ENCODE measurements around the gene WDR4. TPM values are rescaled to one million over a fixed set of nuclear protein-coding genes. Genes with fewer than 3 reads are reported as not detected.

WDR4 gene
- total RNA-seq, 2 experiments from 2014 or later = 39.8 to 39.9 TPM

DNA sequence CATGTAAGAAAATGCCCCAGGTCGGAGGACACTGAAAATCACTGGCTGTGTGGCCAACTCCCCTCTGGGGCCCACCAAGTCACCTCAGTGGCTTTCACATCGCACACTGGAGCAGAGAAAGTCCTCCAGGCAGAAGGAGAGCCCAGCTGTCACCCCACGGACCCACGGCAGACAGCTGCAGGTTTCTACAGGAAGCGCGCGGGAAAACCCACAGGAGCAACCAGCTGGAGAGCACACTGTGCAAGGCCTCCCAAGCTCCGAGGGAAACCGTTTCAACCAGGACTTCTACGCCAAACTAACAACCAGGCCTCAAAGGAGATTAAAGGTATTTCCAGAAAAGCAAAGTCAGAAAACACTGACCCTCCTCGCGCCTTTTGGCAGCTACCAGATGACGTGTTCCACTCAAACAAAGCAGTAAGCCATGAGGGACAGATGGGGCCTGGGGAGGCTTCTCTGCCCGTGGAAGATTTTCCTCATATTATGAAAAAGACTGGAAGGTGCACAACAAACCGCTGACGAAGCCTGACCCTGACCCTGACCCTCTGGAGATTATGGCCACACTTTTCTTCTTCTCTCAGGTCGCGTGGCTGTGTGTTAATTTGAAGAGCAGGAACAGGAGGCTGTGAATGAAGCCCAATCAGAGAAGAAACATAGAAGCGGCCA, 21.0 kb downstream of the WDR4 start:
- Mint-ChIP-seq H3K27ac (no peak overlapping the region), H3K9me3 (no peaks in the 10 kb centered on the region), H3K27me3 (no peaks in the 10 kb centered on the region), H3K4me1 (ENCODE audit: low read depth) (no peaks in the 10 kb centered on the region), H3K4me3 (no peak overlapping the region), H3K36me3 (peaks cover 37% of the 10 kb centered on the region)
- ChIA-PET CTCF (no interaction called here), POLR2A (no interaction called here)
- DNase-seq = no peak
- intact Hi-C loops (cut with micrococcal nuclease) = no loop called here

DNA sequence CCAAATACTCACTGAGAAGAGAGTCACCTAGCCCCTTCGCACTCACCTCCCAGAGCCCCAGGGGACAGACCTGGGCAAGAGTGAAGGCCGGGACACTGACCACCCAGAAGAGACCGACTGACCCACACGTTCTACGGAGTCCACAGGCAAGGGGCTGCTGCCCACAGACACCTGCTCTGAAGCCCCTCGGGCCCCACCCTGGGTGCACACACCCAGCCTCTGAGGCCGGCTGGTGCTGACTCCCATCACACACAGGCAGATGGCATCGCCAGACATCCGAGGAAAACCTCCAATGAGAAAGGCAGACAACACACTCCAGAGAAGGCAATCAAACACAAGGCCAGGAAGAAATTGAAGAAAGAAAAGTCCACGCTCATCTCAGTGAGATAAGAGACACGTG, 22.1 kb downstream of the WDR4 start:
- ChIA-PET CTCF (no interaction called here), POLR2A (no interaction called here)
- no peaks in the 10 kb centered on the region for H3K4me1 Mint-ChIP-seq (ENCODE audit: low read depth)
- no peak overlapping the region for H3K27ac Mint-ChIP-seq
- peaks cover 30% of the 10 kb centered on the region for H3K36me3 Mint-ChIP-seq
- no peak for DNase-seq
- intact Hi-C loops (cut with micrococcal nuclease) = no loop called here
- H3K27me3 Mint-ChIP-seq = no peaks in the 10 kb centered on the region
- H3K9me3 Mint-ChIP-seq = no peaks in the 10 kb centered on the region
- no peak overlapping the region for H3K4me3 Mint-ChIP-seq

GRCh38 chr21:42855937-42856335, 23.4 kb downstream of the WDR4 start:
- peaks cover 38% of the 10 kb centered on the region for H3K36me3 Mint-ChIP-seq
- CTCF ChIA-PET = no interaction called here

DNA sequence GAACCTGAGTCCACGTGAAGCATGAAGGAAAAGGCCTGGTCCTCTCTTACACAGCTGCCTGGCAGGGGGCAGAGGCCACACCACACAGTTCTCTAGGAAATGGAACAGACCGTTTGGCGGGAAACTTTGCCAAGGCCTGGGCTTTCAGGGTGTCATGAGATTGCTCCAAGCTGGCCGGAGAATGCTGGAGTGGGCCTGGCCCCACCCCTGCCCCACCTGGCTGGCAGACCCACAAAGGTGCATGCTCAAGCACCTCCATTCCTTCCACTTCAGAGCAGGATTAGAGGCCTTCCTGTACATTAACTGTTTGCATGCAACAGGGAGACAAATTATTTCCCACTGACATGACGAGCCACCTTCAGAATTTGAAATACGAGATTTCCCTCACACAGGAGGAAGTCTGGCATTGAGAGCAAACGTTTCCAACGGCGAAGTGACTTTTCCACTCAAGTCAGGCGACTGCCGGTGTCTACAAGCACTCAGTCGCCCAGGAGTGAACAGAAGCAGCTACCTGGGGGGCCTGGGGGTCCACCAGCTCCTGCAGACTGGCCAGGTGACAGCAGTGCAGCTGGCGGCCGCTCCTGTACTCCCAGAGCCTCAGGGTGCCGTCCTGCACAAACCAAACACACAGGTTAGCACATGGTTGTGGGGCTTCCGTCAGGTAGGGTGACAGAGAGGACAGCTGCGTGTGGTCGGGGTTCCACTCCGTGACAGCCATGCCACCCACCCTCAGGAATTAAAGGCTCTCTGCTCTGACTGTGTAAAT, 24.0 kb downstream of the WDR4 start:
- H3K9me3 Mint-ChIP-seq = no peaks in the 10 kb centered on the region
- intact Hi-C loops (cut with micrococcal nuclease) = no loop called here
- H3K4me1 Mint-ChIP-seq (ENCODE audit: low read depth) = no peaks in the 10 kb centered on the region
- H3K27me3 Mint-ChIP-seq = no peaks in the 10 kb centered on the region
- no peak for DNase-seq
- CTCF ChIA-PET = no interaction called here
- POLR2A ChIA-PET = no interaction called here
- no peak overlapping the region for H3K27ac Mint-ChIP-seq
- H3K36me3 Mint-ChIP-seq = peaks cover 39% of the 10 kb centered on the region
- H3K4me3 Mint-ChIP-seq = no peak overlapping the region

More at GRCh38 chr21:42855937-42856335, 23.4 kb downstream of the WDR4 start:
- no peak overlapping the region for H3K27ac Mint-ChIP-seq
- POLR2A ChIA-PET = no interaction called here
- H3K4me1 Mint-ChIP-seq (ENCODE audit: low read depth) = no peaks in the 10 kb centered on the region
- H3K27me3 Mint-ChIP-seq = no peaks in the 10 kb centered on the region
- no peak for DNase-seq
- no peak overlapping the region for H3K4me3 Mint-ChIP-seq
- intact Hi-C loops (cut with micrococcal nuclease) = no loop called here
- H3K9me3 Mint-ChIP-seq = no peaks in the 10 kb centered on the region

DNA sequence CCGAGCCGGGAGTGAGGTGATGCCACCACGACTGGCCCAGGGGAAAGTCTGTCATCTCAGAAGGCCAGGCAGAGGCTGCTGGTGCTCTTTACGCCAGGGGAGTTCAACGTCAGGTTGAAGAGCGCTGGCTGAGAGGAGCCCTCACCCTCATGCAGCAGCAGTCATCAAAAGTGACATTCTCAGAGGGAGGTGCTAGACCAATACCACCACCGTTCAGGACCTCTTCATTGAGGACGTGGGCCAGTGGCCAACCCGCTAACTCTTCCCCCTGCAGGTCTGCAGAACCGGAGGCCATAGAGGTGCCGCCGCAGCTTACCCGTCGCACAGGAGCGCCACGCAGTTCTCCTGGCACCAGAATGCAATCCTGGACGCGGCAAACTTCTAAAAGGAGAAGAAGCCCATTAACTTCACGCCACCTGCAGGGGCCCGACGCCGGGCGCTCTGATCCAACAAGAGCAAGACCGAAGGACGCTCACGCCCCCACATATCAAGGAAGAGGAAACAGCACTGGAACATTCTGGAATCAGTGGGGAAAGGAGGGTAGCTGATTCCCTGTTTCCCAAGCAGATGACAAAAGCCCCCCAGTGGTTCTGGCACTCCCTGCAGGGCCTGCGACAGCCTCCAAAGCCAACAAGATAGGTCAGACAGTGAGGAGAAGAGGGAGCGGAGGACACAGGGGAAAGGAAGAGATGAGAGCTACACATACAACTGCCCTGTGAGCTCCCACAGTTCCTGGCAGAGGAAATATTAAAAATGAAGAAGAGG, 24.9 kb downstream of the WDR4 start:
- Mint-ChIP-seq H3K36me3 (peaks cover 47% of the 10 kb centered on the region), H3K9me3 (no peaks in the 10 kb centered on the region), H3K27me3 (no peaks in the 10 kb centered on the region), H3K27ac (no peak overlapping the region), H3K4me3 (no peak overlapping the region), H3K4me1 (ENCODE audit: low read depth) (peaks cover 3% of the 10 kb centered on the region)
- no peak for DNase-seq
- POLR2A ChIA-PET = no interaction called here
- intact Hi-C loops (cut with micrococcal nuclease) = no loop called here
- CTCF ChIA-PET = no interaction called here

- intact Hi-C loops (cut with micrococcal nuclease) = no loop called here
- H3K4me3 Mint-ChIP-seq = no peak overlapping the region
- CTCF ChIA-PET = no interaction called here
- DNase-seq = no peak
- H3K27ac Mint-ChIP-seq = no peak overlapping the region
- peaks cover 49% of the 10 kb centered on the region for H3K36me3 Mint-ChIP-seq
- POLR2A ChIA-PET = no interaction called here
- no peaks in the 10 kb centered on the region for H3K27me3 Mint-ChIP-seq
- no peaks in the 10 kb centered on the region for H3K9me3 Mint-ChIP-seq
- H3K4me1 Mint-ChIP-seq (ENCODE audit: low read depth) = peaks cover 5% of the 10 kb centered on the region
Measured at GRCh38 chr21:42853621-42854020, 25.7 kb downstream of the WDR4 start.

DNA sequence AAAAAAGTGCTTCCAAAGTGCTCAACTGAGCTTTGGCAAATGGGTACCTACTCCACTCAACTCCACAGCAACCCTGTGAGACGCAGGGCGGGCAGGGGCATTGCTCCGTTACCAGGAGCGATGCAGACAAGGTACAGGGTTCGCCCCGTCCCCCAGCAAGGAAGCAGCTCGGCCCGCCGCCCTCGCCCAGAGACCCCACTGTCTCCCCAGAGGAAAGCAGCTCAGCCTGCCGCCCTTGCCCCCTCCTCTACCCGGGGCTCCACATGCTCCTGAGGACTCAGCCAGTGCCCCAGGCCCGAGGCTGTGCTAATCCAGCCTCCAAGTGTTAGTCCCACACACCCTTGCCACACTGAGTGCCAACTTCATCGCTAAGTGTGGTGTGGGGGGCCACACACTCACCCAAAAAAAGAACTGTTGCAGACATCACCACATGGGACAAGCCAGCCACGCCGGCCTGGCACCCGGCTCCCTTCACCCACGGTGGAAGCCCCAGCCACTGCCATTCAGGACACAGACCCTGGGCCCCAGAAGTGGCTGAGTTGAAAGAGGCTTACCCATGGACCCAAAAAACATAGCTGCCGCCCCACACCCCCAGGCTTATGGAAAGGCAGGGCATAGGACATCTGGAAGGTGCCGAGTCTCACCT, 26.3 kb downstream of the WDR4 start:
- CTCF ChIA-PET = interaction anchor here (0.7 kb wide), 1 partner anchor 113 kb away, joined by 3 read pairs; no protein-coding TSS in a partner anchor
- intact Hi-C loops (cut with micrococcal nuclease) = no loop called here
- Mint-ChIP-seq H3K4me3 (no peak overlapping the region), H3K4me1 (ENCODE audit: low read depth) (peaks cover 5% of the 10 kb centered on the region), H3K27me3 (no peaks in the 10 kb centered on the region), H3K36me3 (peaks cover 48% of the 10 kb centered on the region), H3K9me3 (no peaks in the 10 kb centered on the region), H3K27ac (no peak overlapping the region)
- POLR2A ChIA-PET = interaction anchor here (0.7 kb wide), 1 partner anchor 198 kb away, joined by 4 read pairs; no protein-coding TSS in a partner anchor
- DNase-seq = no peak

- Mint-ChIP-seq H3K9me3 (no peaks in the 10 kb centered on the region), H3K4me3 (no peak overlapping the region), H3K36me3 (peaks cover 49% of the 10 kb centered on the region), H3K27me3 (no peaks in the 10 kb centered on the region), H3K4me1 (ENCODE audit: low read depth) (peaks cover 5% of the 10 kb centered on the region), H3K27ac (no peak overlapping the region)
- POLR2A ChIA-PET = interaction anchor here (0.7 kb wide), 1 partner anchor 197 kb away, joined by 4 read pairs; no protein-coding TSS in a partner anchor
- CTCF ChIA-PET = interaction anchor here (0.7 kb wide), 1 partner anchor 114 kb away, joined by 3 read pairs; no protein-coding TSS in a partner anchor
- intact Hi-C loops (cut with micrococcal nuclease) = no loop called here
- DNase-seq = no peak
Measured at GRCh38 chr21:42851812-42852665, 27.3 kb downstream of the WDR4 start.

GRCh38 chr21:42850866-42851391, 28.4 kb downstream of the WDR4 start:
- H3K36me3 Mint-ChIP-seq = peaks cover 54% of the 10 kb centered on the region
- H3K27ac Mint-ChIP-seq = peak overlapping the region; percentile 42
- H3K9me3 Mint-ChIP-seq = no peaks in the 10 kb centered on the region
- CTCF ChIA-PET = no interaction called here
- DNase-seq = peak; percentile 53
- H3K4me1 Mint-ChIP-seq (ENCODE audit: low read depth) = peaks cover 5% of the 10 kb centered on the region
- no peaks in the 10 kb centered on the region for H3K27me3 Mint-ChIP-seq
- no peak overlapping the region for H3K4me3 Mint-ChIP-seq
- intact Hi-C loops (cut with micrococcal nuclease) = no loop called here
- POLR2A ChIA-PET = no interaction called here

DNA sequence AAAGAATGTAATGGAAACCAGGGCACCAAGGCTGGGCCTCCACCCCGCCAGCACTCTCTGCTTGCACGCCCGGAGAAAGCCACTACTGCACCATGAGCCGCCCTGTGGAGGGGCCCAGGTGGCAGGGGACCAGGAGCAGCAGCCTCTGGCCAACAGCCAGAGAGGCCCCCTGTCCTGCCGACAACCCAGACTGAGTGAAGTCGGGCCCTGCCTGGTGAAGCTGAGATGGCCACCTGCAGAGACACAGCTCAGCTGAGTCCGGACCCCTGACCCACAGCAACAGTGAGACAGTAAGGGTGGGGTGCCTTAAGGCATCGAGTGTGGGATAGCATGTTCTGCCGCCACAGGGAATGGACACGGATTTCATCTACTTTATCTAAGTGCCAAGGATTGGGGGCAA, 28.9 kb downstream of the WDR4 start:
- POLR2A ChIA-PET = no interaction called here
- DNase-seq = no peak
- CTCF ChIA-PET = no interaction called here
- H3K9me3 Mint-ChIP-seq = no peaks in the 10 kb centered on the region
- H3K27ac Mint-ChIP-seq = peak overlapping the region; percentile 42
- H3K4me1 Mint-ChIP-seq (ENCODE audit: low read depth) = peaks cover 5% of the 10 kb centered on the region
- H3K27me3 Mint-ChIP-seq = no peaks in the 10 kb centered on the region
- peaks cover 57% of the 10 kb centered on the region for H3K36me3 Mint-ChIP-seq
- intact Hi-C loops (cut with micrococcal nuclease) = no loop called here
- no peak overlapping the region for H3K4me3 Mint-ChIP-seq

DNA sequence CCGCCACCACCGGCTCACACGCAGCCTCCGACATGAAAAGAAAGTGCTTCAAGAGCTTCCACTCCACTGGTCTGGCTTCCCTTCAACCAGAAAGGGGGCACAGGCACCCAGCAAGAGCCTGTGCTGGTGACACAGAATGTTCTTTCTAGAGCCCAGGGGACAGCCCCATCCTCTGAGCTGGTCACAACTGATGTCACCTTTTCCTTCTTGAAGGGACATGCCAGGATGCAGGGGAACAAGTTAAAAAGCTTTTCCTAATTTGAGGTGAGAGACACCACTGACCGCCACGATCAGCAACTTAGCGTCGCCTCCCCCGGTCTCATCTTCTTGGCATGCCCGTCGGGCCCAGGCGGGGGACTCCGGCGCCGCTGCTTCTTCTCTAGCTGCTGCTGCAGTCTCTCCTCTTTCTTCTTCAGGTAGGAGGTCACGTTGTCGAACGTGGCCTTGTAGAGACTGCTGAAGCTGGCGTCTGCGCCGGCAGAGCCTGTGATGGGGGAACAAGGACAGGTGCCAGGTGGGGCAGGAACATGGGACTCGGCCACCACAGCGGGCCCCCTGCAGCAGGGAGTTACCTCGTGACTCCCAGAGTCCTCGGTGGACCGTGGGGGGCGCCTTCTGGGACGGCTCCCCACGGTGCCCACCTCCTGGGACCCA, 29.5 kb downstream of the WDR4 start:
- intact Hi-C loops (cut with micrococcal nuclease) = no loop called here
- Mint-ChIP-seq H3K27ac (no peak overlapping the region), H3K36me3 (peaks cover 59% of the 10 kb centered on the region), H3K9me3 (no peaks in the 10 kb centered on the region), H3K27me3 (no peaks in the 10 kb centered on the region), H3K4me1 (ENCODE audit: low read depth) (peaks cover 5% of the 10 kb centered on the region), H3K4me3 (no peak overlapping the region)
- ChIA-PET POLR2A (no interaction called here), CTCF (no interaction called here)
- DNase-seq = no peak

All from activated CD4-positive, alpha-beta memory T cell treated with anti-CD3 and anti-CD28 coated beads for 36 hours (primary cell).